ENCODE data around the gene CLCF1. TPM values are rescaled to one million over a fixed set of nuclear protein-coding genes. Genes with fewer than 3 reads are reported as not detected.

The CLCF1 gene
- total and polyA plus RNA-seq, 2 donors (not counting 3 experiments of a cell fraction or from before 2014, with no cell fraction given): 5.8 to 6.5 TPM

DNA sequence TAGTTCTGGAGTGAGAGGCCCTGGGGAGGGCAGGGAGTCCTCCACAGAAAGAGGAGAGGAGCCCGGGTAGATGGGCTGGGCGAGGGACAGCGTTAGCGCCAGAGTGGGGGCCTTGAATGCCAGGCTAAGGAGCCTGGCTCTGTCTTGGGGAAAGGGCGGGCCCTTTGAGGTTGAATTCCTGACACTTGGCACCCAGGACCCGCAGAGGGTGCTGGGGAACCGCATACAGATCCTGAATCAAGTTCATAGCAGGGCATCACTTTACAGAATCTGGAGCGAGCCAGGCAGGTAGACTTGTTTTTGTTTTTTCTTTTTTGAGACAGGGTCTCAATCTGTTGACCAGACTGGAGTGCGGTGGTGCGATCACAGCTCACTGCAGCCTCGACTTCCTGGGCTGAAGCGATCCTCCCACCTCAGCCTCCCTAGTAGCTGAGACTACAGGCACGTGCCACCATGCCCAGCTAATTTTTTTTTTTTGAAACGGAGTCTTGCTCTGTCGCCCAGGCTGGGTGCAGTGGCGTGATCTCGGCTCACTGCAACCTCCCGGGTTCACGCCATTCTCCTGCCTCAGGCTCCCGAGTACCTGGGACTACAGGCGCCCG is 48.1 kb upstream of the CLCF1 start:
- H3K9me1 ChIP-seq (replicated peaks; ENCODE audit: control insufficient read depth, extremely low read depth, insufficient read depth, low read length): no peaks in the 10 kb centered on the region
- no TSS peak for BruUV-seq (replicated peaks)
- no peaks in the 10 kb centered on the region for H3K79me2 ChIP-seq (ENCODE audit: control insufficient read depth, insufficient read depth, low read length)
- H3K27ac ChIP-seq (ENCODE audit: insufficient read depth, low read depth, low read length): no peak overlapping the region
- dilution Hi-C loops (cut with MboI; ENCODE audit: extremely low pct_ligation_motif_present, low sequenced_read_pairs): no loop called here
- FAIRE-seq: no peak
- no peaks in the 10 kb centered on the region for H4K20me1 ChIP-seq (replicated peaks; ENCODE audit: control insufficient read depth, extremely low read depth, insufficient read depth, low read length)
- H3K4me3 ChIP-seq (replicated peaks in 1 of 3; ENCODE audit: insufficient read depth in 1 of 3, low read depth in 1 of 3, low read length in 3 of 3): no peak overlapping the region
- intact Hi-C loops (cut with micrococcal nuclease): loop anchor here (1.0 to 2.0 kb wide), 2 partner anchors 19 to 43 kb away; no protein-coding TSS in a partner anchor
- ChIA-PET CTCF (interaction anchor here (0.9 to 2.7 kb wide), 4 partner anchors 14 to 30 kb away, joined by 3 to 19 read pairs (median 4); partner anchors contain the start of genes PPP1CA and TBC1D10C), POLR2A (interaction anchor here (1.0 kb wide), 1 partner anchor 20 kb away, joined by 8 read pairs; the partner anchor contains the start of gene PPP1CA)
- TF ChIP-seq JUN (IDR thresholded peaks at IDR 0.05; ENCODE audit: borderline replicate concordance, insufficient read depth, insufficient read length, low read depth) (no peak), CTCF (IDR thresholded peaks at IDR 0.05; ENCODE audit: extremely low read depth in 1 of 2, insufficient read depth in 1 of 2, low read depth in 1 of 2, low read length in 2 of 2) (no peak), POLR2A (IDR thresholded peaks at IDR 0.05; ENCODE audit: low read depth, low read length) (no peak), FOS (IDR thresholded peaks at IDR 0.05; ENCODE audit: borderline replicate concordance, insufficient read depth, low read length) (no peak)
- TF ChIP-seq, protein P1, sequence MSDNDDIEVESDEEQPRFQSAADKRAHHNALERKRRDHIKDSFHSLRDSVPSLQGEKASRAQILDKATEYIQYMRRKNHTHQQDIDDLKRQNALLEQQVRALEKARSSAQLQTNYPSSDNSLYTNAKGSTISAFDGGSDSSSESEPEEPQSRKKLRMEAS (IDR thresholded peaks at IDR 0.05; ENCODE audit: insufficient read depth, insufficient read length): no peak
- H3K36me3 ChIP-seq (ENCODE audit: control insufficient read depth in 2 of 2, extremely low read depth in 1 of 2, insufficient read depth in 2 of 2, low read length in 2 of 2): no peaks in the 10 kb centered on the region
- no peak for DNase-seq (ENCODE audit: low read depth, low spot score)
- H3K9me3 ChIP-seq (replicated peaks; ENCODE audit: control insufficient read depth, insufficient read depth, low read length): no peaks in the 10 kb centered on the region
- H3K4me2 ChIP-seq (ENCODE audit: insufficient read depth, low read length): no peak overlapping the region
- H3K4me1 ChIP-seq (ENCODE audit: control insufficient read depth, extremely low read depth, insufficient read depth, low read length): peaks cover 4% of the 10 kb centered on the region
- H3K9ac ChIP-seq (replicated peaks; ENCODE audit: extremely low read depth, insufficient read depth, low read length): no peak overlapping the region
- peak overlapping the region; percentile 69 for H2AFZ ChIP-seq (ENCODE audit: low read depth, low read length)
- no peaks in the 10 kb centered on the region for H3K27me3 ChIP-seq (ENCODE audit: control insufficient read depth in 2 of 2, insufficient read depth in 2 of 2, low read length in 2 of 2)

All from endothelial cell of umbilical vein (primary cell).